Stimulated activated CD4-positive, alpha-beta T cell treated with anti-CD3 and anti-CD28 coated beads, Interleukin-12 subunit alpha, Interleukin-12 subunit beta, amount 100 ng/mL, for 4 hours (primary cell): ENCODE data around the gene AGMO.

Source experiments
- DNase-seq: peaks from one replicate; pipeline ENCODE4 v3.0.0-alpha.2; 2020

The AGMO gene

GRCh38 chr7:15197042-15197977 lies 364.5 kb downstream of the AGMO start:
- no peak for DNase-seq

- DNase-seq: no peak
These were observed 383.8 kb downstream of the AGMO start for GRCh38 chr7:15178065-15178464.

- no peak for DNase-seq
These were observed 385.7 kb downstream of the AGMO start for GRCh38 chr7:15176089-15176488.

GRCh38 chr7:15175152-15175551 lies 386.7 kb downstream of the AGMO start:
- no peak for DNase-seq

GRCh38 chr7:15174485-15174884 lies 387.3 kb downstream of the AGMO start:
- no peak for DNase-seq

- no peak for DNase-seq
These were observed 393.3 kb downstream of the AGMO start for GRCh38 chr7:15168489-15168888.

GRCh38 chr7:15167912-15168311 lies 393.9 kb downstream of the AGMO start:
- DNase-seq: no peak

GRCh38 chr7:15166620-15167019 lies 395.2 kb downstream of the AGMO start:
- no peak for DNase-seq

- no peak for DNase-seq
These were observed 402.6 kb downstream of the AGMO start for GRCh38 chr7:15159261-15159660.

GRCh38 chr7:15158141-15158810 lies 403.5 kb downstream of the AGMO start:
- DNase-seq: no peak
